Endothelial cell of umbilical vein (primary cell): ENCODE measurements around the gene CDX1. TPM values are rescaled to one million over a fixed set of nuclear protein-coding genes. Genes with fewer than 3 reads are reported as not detected.
A peak's percentile ranks its signal among the peaks of the same experiment; 100 is the strongest.

Experiments used
- BruUV-seq: library from RNA; stranded (reverse); fragments of 400-500 nt; replicated peaks from 2 replicates; lab custom pipeline; 2021; lab: Mats Ljungman, UMichigan
- CTCF ChIA-PET: fragments of 300-600, 350-600 bp; sonication (Branson Sonifier 250); formaldehyde crosslinking; loops from one replicate; lab custom pipeline; 2021; ENCODE audit warnings: antibody characterized with exemption, inconsistent platforms; lab: Charles Lee
- POLR2A ChIA-PET: fragments of 300-600, 350-600 bp; sonication (Branson Sonifier 250); formaldehyde crosslinking; loops from one replicate; lab custom pipeline; 2021; ENCODE audit warnings: antibody characterized with exemption, inconsistent platforms; lab: Charles Lee
- DNase-seq: peaks from one replicate; pipeline ENCODE4 v3.0.0-alpha.2; 2011; ENCODE audit warnings: low read depth, low spot score
- FAIRE-seq: peaks from 2 replicates; lab custom pipeline; 2011; peaks lifted over from hg19 to GRCh38; lab: Jason Lieb, UNC
- H2AFZ ChIP-seq: 2 replicates; pipeline ENCODE4 v1.6.0; 2012; ENCODE audit warnings: low read depth, low read length, control low read depth, inconsistent platforms
- H3K27ac ChIP-seq: 2 replicates; pipeline ENCODE4 v1.5.1; 2011; ENCODE audit warnings: low read depth, mild to moderate bottlenecking, control low read depth, low read length, moderate library complexity; ENCODE audit not compliant: insufficient read depth
- H3K27me3 ChIP-seq, 2 experiments: 2 replicates each; pipeline versions ENCODE4 v1.6.0 to v1.6.1; 2011; ENCODE audit warnings: low read length in 2 of 2, mixed read lengths in 1 of 2; ENCODE audit not compliant: control insufficient read depth in 2 of 2, insufficient read depth in 2 of 2
- H3K36me3 ChIP-seq, 2 experiments: 2 replicates in 1 of 2; 3 replicates in 1 of 2; pipeline ENCODE4 v1.5.1; 2011; ENCODE audit warnings: low read length in 2 of 2, mild to moderate bottlenecking in 1 of 2, moderate library complexity in 1 of 2; ENCODE audit not compliant: control insufficient read depth in 2 of 2, insufficient read depth in 2 of 2; ENCODE audit errors: extremely low read depth in 1 of 2
- H3K4me1 ChIP-seq: 3 replicates; pipeline ENCODE4 v1.5.1; 2011; ENCODE audit warnings: mild to moderate bottlenecking, low read length; ENCODE audit not compliant: control insufficient read depth, insufficient read depth; ENCODE audit errors: extremely low read depth
- H3K4me2 ChIP-seq: 2 replicates; pipeline ENCODE4 v1.6.1; 2011; ENCODE audit warnings: low read length, control low read depth, mixed read lengths; ENCODE audit not compliant: insufficient read depth
- H3K4me3 ChIP-seq, 3 experiments: fragments of 200-600 bp in 1 of 3; sonication (generic), shearing (Covaris generic) in 1 of 3; replicated peaks in 1 of 3; 2 replicates each; pipeline ENCODE4 v1.5.1; 2011 to 2016; ENCODE audit warnings: control low read depth in 3 of 3, low read length in 3 of 3, mild to moderate bottlenecking in 2 of 3, inconsistent platforms in 1 of 3, low read depth in 1 of 3, moderate library complexity in 1 of 3; ENCODE audit not compliant: insufficient read depth in 1 of 3
- H3K79me2 ChIP-seq: 2 replicates; pipeline ENCODE4 v1.6.0; 2012; ENCODE audit warnings: low read length, inconsistent platforms; ENCODE audit not compliant: control insufficient read depth, insufficient read depth
- H3K9ac ChIP-seq: replicated peaks from 2 replicates; pipeline ENCODE3; 2011; ENCODE audit warnings: low read length, control low read depth; ENCODE audit not compliant: insufficient read depth; ENCODE audit errors: extremely low read depth
- H3K9me1 ChIP-seq: replicated peaks from 3 replicates; pipeline ENCODE4 v1.6.0; 2011; ENCODE audit warnings: mild to moderate bottlenecking, low read length; ENCODE audit not compliant: control insufficient read depth, insufficient read depth; ENCODE audit errors: extremely low read depth
- H3K9me3 ChIP-seq: replicated peaks from 2 replicates; pipeline ENCODE4 v1.5.1; 2012; ENCODE audit warnings: low read length, inconsistent platforms; ENCODE audit not compliant: control insufficient read depth, insufficient read depth
- H4K20me1 ChIP-seq: replicated peaks from 2 replicates; pipeline ENCODE3; 2011; ENCODE audit warnings: mild to moderate bottlenecking, low read length; ENCODE audit not compliant: control insufficient read depth, insufficient read depth; ENCODE audit errors: extremely low read depth
- CTCF ChIP-seq, 2 donors: IDR thresholded peaks; 1 replicate in 1 of 2; 2 replicates in 1 of 2; pipeline ENCODE4 v1.5.1; 2011; ENCODE audit warnings: low read length in 2 of 2, mild to moderate bottlenecking in 2 of 2, moderate library complexity in 2 of 2, control low read depth in 1 of 2, inconsistent platforms in 1 of 2, low read depth in 1 of 2; ENCODE audit not compliant: insufficient read depth in 1 of 2; ENCODE audit errors: extremely low read depth in 1 of 2
- FOS ChIP-seq: IDR thresholded peaks from 2 replicates; pipeline ENCODE4 v1.6.1; 2011; ENCODE audit warnings: mild to moderate bottlenecking, low read length, moderate library complexity, borderline replicate concordance; ENCODE audit not compliant: insufficient read depth
- JUN ChIP-seq: IDR thresholded peaks from 2 replicates; pipeline ENCODE4 v1.6.1; 2011; ENCODE audit warnings: borderline replicate concordance, low read depth; ENCODE audit not compliant: insufficient read length, insufficient read depth
- MAX ChIP-seq: IDR thresholded peaks from 2 replicates; pipeline ENCODE4 v1.6.1; 2011; ENCODE audit not compliant: insufficient read depth, insufficient read length
- POLR2A ChIP-seq: IDR thresholded peaks from 2 replicates; pipeline ENCODE4 v1.6.1; 2012; ENCODE audit warnings: low read depth, mild to moderate bottlenecking, control low read depth, low read length
- POLR2AphosphoS5 ChIP-seq: IDR thresholded peaks from 2 replicates; pipeline ENCODE4 v1.6.1; 2012; ENCODE audit warnings: low read depth, mild to moderate bottlenecking, control low read depth, low read length, moderate library complexity; ENCODE audit not compliant: insufficient read depth
- dilution Hi-C: fragments of 300-500 bp; cut with MboI; formaldehyde crosslinking; loops from one replicate; pipeline ENCODE4 v1.15.0; 2019; ENCODE audit warnings: low sequenced_read_pairs; ENCODE audit not compliant: extremely low pct_ligation_motif_present
- intact Hi-C: fragments of 100-400 bp; cut with micrococcal nuclease; formaldehyde crosslinking; loops from one replicate; pipeline ENCODE4 v1.10.0; 2022
- polyA plus RNA-seq, 4 experiments: library from polyadenylated mRNA; depleted of rRNA in 3 of 4; stranded (reverse) in 3 of 4; unstranded in 1 of 4; fragments of >200 nt; gene quantifications; 2 replicates each; pipeline versions ENCODE4 v1.2.1 to v1.2.3, GENCODE V29; 2011 to 2012; ENCODE audit warnings: missing spikeins in 1 of 4
- total RNA-seq: library from RNA; stranded (reverse); gene quantifications from 2 replicates; pipeline ENCODE4 v1.2.3, GENCODE V29; 2021

CDX1 gene
- total and polyA plus RNA-seq, 2 donors (not counting 3 experiments of a cell fraction or from before 2014, with no cell fraction given): not detected

- peak; percentile 92 for FAIRE-seq
These were observed 5.1 kb upstream of the CDX1 start for GRCh38 chr5:150161242-150162141.

More at GRCh38 chr5:150161242-150162141, 5.1 kb upstream of the CDX1 start:
- peak; percentile 59 for DNase-seq
- H3K79me2 ChIP-seq: no peaks in the 10 kb centered on the region
- peaks cover 6 to 7% of the 10 kb centered on the region in 2 experiments for H3K27me3 ChIP-seq
- H3K27ac ChIP-seq: no peak overlapping the region
- H3K9me1 ChIP-seq: no peaks in the 10 kb centered on the region
- no peaks in the 10 kb centered on the region for H3K4me1 ChIP-seq
- no peak overlapping the region for H3K4me2 ChIP-seq
- no peak overlapping the region for H2AFZ ChIP-seq
- TF ChIP-seq MAX (no peak), JUN (no peak), CTCF (IDR thresholded peaks at IDR 0.05; ENCODE audit: extremely low read depth in 1 of 2, insufficient read depth in 1 of 2, low read depth in 1 of 2, low read length in 2 of 2) (peak; percentile 94 to 97), FOS (no peak), POLR2AphosphoS5 (no peak), POLR2A (no peak)
- H3K36me3 ChIP-seq: no peaks in the 10 kb centered on the region
- intact Hi-C loops (loop anchor here (1.0 to 2.0 kb wide), 5 partner anchors 13 to 275 kb away; no protein-coding TSS in a partner anchor), dilution Hi-C loops (no loop called here)
- no TSS peak for BruUV-seq
- no peaks in the 10 kb centered on the region for H3K9me3 ChIP-seq
- H3K9ac ChIP-seq: no peak overlapping the region
- ChIA-PET POLR2A (no interaction called here), CTCF (interaction anchor here (1.1 to 3.7 kb wide), 7 partner anchors 12 to 189 kb away, joined by 3 to 14 read pairs (median 10); no protein-coding TSS in a partner anchor)
- no peaks in the 10 kb centered on the region for H4K20me1 ChIP-seq
- H3K4me3 ChIP-seq: no peak overlapping the region
